Fibroblast of peridontal ligament (primary cell): ENCODE data around the gene DLG5.
A peak's percentile ranks its signal among the peaks of the same experiment; 100 is the strongest.

Source experiments
- DNase-seq: peaks from one replicate; pipeline ENCODE4 v3.0.0-alpha.2; 2010; ENCODE audit errors: extremely low read depth

The DLG5 gene, protein sequence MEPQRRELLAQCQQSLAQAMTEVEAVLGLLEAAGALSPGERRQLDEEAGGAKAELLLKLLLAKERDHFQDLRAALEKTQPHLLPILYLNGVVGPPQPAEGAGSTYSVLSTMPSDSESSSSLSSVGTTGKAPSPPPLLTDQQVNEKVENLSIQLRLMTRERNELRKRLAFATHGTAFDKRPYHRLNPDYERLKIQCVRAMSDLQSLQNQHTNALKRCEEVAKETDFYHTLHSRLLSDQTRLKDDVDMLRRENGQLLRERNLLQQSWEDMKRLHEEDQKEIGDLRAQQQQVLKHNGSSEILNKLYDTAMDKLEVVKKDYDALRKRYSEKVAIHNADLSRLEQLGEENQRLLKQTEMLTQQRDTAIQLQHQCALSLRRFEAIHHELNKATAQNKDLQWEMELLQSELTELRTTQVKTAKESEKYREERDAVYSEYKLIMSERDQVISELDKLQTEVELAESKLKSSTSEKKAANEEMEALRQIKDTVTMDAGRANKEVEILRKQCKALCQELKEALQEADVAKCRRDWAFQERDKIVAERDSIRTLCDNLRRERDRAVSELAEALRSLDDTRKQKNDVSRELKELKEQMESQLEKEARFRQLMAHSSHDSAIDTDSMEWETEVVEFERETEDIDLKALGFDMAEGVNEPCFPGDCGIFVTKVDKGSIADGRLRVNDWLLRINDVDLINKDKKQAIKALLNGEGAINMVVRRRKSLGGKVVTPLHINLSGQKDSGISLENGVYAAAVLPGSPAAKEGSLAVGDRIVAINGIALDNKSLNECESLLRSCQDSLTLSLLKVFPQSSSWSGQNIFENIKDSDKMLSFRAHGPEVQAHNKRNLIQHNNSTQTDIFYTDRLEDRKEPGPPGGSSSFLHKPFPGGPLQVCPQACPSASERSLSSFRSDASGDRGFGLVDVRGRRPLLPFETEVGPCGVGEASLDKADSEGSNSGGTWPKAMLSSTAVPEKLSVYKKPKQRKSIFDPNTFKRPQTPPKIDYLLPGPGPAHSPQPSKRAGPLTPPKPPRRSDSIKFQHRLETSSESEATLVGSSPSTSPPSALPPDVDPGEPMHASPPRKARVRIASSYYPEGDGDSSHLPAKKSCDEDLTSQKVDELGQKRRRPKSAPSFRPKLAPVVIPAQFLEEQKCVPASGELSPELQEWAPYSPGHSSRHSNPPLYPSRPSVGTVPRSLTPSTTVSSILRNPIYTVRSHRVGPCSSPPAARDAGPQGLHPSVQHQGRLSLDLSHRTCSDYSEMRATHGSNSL (N-terminal part only)

DNA sequence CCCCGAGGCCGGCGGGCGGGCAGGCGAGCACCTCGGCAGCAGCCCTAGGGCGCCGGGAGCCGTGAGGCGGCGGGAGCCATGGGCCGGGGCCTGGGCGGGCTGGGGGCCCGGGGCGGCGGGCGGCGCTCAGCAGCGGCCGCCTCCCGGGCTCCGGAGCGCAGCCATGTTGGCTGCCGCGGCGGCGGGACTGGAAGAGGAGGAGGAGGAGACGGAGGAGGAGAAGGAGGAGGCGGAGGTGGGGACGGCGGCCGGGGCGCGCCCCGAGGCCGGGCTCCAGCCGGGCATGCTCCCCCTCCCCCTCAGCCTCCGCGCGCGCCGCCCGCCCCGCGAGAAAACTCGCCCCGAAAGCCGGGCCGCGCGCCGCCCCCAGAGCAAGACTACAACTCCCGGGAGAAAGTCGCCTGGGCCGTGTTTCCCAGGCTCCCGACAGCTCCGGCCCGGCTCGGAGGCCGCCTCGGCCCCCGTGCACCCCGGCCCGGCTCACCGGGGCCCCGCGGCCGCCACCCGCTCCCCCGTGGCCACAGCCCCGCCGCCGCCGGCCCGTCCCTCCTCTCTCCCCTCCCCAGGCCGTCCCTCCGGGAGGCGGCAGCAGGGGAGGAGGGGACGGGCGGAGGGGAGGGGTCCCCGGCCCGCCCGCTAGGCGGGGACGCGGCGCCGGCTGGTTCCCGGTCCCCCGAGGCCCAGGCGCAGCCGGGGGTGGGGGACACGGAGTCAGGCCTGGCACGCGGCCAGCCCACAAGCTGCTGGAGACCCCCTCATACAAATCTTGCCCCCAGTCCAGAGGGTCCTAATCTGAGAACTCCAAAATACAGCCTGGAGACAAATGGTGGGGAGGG lies at the start of gene DLG5:
TSS of gene DLG5 (minus strand) at position 190 of the 836 bp plus-strand sequence. CDS start 235 bp downstream, outside the sequence.
- DNase-seq, result peak; percentile 54

DNA sequence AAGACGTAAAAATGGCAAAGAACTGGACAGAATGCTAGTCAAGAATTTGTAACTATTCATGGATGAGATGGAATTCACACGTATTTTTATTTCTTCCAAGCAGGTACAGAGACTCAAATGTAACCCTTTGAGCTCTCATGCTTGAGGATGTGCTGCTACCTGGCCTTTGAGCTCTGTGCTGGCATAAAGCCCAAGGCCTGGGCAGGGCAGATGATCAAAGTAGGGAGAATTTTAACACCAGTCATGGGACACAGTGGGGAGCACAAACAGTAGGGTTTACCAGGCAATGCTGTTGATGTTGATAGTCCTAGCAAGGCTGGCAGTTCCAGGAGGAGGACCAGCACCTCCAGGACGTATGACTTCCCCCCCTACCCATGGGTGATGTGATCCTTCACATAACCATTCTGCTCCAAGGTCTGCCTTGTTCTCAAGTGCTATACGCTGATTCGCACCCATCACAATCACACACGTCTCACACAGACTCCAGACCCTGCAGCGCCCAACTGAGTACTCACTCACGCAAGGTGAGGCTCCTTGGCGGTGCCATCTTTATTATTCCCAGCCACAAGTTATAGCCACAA lies 48.6 kb upstream of the DLG5 start:
- no peak for DNase-seq

DNA sequence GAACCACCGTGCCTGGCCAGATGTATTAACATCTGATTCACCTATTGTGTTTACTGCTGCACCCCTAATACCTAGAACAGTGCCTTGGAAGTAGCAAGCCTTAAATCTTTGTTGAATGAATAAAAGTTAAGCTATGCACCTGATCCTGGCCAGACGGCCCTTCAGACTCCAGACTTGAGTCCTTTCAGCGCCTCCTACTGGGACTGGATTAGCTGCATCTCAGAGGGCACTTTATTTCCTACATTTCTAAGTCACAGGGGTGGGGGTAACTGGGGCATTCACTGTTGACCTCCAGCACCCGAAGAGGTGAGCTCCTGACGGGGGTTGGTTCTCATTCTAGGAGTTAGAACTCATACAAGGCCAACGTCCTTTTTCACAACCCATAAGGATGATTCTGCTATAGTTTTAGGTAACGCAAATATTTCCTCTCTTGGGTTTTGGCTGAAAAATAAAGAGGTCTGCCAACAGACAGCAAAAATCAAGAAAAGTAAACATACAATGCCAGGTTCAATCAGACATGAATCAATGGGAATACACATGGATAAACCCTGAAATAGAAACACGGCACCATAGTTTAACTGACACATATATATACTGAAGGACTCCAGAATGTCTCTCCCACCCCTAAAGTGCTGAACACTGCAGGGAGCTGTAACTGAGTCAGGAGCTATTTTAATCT lies 48.0 kb upstream of the DLG5 start:
- DNase-seq, result peak; percentile 60

DNA sequence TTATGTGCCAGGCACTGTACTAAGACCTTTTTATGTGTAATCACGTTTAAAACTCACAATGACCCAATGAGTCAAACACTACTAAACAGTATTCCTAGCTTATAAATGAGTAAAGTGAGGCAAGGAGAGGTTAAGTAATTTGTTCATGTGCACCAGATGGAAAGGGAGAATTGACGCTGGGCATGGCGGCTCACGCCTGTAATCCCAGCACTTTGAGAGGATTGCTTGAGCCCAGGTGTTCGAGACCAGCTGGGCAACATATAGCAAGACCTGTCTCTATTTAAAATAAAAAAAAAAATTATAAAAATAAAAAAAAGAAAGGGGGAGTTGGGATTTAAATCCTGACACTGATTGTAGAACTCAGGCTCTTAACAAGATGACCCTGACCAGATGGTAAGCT lies 46.7 kb upstream of the DLG5 start:
- DNase-seq, result no peak

DNA sequence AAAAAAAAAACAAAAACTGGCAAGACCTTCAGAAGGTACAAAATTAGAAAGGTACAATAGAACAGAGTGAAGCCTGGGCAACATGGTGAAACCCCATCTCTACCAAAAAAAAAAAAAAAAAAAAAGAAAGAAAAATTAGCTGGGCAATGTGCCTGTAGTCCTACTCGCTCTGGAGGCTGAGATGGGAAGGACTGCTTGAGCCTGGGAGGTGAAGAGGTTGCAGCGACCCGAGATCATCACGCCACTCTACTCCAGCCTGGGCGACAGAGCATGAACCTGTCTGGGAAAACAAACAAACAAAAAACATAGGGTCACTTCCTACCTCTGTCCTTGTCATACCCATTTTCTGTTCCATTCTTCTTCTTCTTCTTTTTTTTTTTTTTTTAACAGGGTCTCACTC lies 45.6 kb upstream of the DLG5 start:
- peak; percentile 33 for DNase-seq

DNA sequence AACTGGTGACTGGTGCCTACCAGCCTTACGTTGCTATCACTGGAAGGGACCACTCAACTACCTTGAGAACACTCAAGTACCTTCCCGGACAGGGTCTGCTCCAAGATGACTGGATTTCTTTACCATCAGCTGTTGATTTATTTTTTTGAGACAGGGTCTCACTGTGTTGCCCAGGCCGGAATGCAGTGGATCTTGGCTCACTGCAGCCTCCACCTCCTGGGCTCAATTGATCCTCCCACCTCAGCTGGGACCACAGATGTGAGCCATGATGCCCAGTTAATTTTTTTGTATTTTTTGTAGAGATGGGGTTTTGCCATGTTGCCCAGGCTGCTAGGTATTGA lies 45.2 kb upstream of the DLG5 start:
- DNase-seq, result no peak

DNA sequence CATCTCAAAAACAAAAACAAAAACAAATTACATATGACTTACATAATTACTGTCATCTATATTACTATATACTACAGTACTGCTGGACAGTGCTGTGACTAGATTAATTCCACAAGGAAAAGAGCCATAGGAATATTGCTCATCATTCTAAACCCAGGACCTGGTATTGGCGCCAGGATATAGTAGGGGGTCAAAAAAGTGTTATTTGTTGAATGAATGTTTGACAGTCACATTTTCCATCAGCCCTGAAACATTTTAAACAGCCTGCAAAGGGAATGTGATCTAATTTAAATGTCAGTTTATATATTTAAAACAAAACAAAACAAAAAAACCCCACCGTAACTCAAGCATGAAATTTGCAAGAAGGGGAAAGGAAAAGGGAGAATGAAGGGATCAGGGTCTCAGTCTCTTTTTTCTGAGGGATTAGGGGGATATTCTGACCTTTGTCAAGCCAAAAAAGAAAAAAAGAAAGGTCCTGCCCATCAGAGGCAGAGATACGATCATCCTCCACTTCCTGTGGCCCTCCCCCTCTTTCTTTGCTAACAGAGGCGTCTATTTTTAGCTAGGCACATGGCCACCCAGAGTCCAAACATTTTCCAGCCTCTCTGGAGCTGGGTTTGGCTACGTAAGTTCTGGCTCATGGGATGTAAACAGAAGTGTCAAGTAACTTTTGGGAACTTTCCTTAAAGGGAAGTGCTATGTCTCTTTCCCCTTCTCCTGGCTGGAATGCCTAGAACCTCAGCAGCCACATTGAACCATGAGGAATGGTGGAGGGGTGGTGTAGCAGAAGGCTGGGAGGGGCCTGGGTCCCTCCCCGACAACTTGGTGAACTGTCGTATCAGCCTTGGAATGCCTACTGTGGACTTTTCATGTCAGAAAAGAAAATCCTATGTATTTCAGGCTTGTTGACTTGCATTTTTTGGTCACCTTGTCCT lies 44.6 kb upstream of the DLG5 start:
- peak; percentile 99 for DNase-seq

DNA sequence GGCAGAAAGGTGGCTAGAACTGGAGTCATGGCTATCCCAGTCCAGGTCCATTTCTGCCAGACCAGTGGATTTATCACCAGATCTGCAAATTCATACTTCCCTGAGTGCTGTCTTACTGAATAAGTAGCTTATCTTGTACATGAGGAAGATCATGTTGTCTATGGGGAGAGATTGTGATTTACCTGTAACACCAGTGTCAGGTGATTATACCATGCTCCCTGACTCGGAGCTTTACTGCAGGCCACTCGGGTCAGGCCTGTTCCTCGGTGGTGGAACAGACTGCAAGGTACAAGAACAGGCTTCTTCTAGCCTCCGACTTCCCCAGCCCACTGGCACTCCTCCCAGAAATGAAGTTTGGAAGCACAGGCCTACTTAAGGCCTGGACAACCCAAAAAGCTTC lies 42.6 kb upstream of the DLG5 start:
- DNase-seq, result no peak

DNA sequence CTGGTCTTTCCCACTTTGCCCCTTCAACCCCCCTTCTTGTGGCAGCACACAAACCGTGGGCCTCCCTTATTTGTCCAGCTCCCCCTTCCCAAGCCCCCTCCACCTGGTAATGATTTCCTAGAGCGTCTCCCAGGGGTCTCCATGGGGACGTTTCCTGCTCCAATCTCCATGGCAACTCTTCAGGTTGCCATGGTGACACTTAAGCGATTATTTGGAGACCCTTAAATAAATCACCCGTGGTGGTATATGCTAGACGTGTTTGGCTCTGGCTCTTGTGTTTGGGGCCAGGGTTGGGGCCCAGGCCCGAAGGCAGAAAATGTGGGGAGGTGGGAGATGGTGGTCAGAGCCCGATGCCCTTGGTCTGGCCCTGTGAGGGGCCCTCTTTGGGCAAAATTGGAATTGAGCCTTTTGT lies 41.1 kb upstream of the DLG5 start:
- DNase-seq, result no peak

DNA sequence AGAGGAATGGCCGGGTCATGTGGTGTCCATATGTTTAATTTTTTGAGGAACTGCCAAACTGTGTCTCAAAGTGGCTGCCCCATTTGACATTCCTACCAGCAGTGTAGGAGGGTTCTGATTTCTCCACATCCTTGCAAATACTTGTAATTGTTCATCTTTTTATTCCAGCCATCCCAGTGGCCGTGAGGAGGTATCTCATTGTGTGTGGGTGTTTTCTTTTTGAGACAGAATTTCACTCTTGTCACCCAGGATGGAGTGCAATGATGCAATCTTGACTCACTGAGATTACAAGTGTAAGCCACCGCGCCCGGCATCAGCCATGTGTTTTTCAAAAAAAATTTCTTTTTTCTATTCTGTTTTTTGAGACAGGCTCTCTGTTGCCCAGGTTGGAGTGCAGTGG lies 38.7 kb upstream of the DLG5 start:
- DNase-seq, result peak; percentile 74

DNA sequence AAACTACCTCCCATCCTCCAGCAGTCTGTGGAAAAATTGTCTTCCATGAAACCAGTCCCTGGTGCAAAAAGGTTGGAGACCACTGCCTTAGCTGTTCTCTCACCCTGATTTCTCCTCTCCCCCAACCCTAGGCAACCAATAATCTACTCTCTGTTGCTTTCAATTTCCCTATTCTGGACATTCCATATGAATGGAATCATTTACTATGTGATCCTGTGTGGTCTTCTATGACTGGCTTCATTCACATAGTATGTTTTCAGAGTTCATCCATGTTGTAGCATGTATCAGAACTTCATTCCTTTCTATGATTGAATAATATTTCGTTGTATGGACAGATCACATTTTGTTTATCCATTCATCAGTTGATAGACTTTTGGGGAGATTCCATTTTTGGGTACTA lies 38.3 kb upstream of the DLG5 start:
- DNase-seq, result no peak

DNA sequence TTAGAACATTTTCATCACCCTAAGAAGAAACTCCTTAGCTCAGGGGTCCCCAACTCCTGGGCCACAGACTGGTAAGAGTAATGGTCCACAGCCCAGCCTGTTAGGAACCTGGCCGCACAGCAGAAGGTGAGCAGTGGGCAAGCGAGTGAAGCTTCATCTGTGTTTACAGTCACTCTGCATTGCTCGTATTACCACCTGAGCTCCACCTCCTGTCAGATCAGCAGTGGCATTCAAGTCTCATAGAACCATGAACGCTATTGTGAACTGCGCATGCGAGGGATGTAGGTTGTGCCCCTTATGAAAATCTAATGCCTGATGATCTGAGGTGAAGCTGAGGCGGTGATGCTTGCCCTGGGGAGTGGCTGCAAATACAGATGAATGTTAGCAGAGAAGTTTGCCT lies 37.3 kb upstream of the DLG5 start:
- no peak for DNase-seq

DNA sequence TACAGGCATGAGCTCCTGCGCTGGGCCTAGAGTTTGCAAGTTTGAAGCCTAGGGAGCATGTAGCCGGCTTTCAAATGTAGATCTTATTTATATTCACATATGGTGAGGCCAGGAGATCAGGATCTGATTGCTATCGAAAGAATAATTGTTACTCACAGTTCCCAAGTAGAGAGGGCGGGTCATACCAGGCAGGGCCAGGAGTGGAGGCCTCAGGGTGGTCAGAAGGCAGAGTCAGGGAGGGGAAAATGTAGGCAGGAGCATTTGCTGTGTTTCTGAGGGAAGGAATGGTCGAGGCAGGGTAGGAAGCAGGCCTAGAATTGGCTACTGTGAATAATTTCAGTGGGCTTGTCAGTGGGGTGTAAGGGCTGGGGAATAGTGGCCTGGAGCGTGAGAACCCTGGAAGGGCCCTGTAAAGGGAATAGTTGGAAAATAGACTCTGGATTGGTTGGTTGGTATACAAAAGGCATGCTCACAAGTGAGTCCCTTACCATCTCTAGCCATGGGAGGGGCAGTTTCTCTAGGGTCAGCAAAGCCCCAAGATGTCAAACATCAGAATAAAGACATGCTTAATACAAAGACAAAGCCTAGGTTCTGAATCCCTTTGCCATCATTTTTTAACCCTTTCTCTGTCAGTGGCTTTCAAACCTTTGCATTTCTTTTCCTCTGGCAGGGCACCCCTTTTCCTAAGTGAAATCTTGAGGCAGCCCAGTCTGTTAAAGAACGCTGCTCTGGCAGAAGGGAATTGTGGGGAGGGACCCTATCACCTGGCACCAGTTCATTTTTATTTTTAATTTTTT lies 36.0 kb upstream of the DLG5 start:
- no peak for DNase-seq

DNA sequence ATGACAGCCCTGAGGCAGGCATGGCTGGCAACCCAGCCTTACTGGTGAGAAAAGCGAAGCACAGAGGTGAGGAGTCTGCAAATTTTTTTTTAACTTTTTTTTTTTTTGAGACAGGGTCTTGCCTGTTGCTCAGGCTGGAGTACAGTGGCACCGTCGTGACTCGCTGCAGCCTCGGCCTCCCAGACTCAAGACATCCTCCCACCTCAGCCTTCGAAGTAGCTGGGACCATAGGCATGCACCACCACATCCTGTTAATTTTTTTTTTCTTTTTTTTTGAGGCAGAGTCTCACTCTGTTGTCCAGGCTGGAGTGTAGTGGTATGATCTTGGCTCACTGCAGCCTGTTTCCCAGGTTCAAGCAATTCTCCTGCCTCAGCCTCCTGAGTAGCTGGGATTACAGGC lies 35.1 kb upstream of the DLG5 start:
- DNase-seq, result no peak

DNA sequence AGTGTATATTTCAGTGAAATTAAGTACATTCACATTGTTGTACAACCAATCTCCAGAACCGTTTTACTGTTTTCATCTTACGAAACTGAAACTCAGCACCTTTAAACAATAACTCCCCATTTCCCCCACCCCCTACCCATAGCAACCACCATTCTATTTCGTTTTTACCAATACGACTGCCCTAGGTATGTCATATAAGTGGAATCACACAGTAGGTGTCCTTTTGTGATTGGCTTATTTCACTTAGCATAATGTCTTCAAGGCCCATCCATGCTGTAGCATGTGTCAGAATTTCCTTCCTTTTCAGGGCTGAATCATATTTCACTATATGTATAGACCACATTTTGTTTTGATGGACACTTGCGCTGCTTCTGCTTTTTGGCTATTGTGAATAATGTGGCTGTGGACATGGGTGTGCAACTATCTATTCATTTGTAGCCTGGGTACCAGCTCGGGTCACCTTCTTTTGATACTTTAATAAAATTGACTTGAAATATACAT lies 34.3 kb upstream of the DLG5 start:
- DNase-seq, result no peak

DNA sequence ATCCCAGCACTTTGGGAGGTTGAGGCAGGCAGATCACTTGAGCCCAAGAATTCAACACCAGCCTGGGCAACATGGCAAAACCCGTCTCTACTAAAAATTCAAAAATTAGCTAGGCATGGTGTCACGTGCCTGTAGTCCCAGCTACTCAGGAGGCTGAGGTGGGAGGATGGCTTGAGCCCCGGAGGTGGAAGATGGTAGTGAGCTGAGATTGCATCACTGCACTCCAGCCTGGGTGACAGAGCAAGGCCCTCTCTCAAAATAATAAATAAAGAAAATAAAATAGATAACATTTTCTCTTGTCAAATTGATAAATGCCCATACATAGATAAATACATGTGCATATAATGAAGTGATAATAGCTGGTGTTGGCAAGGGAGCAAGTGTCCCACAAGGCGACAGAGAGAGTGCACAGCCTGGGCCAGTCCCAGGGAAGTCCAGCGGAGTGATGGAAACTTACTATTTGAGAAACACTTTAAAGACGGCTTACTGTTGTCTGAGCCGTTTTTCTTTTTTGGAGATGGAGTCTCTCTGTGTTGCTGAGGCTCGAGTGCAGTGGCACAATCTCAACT lies 33.4 kb upstream of the DLG5 start:
- no peak for DNase-seq

DNA sequence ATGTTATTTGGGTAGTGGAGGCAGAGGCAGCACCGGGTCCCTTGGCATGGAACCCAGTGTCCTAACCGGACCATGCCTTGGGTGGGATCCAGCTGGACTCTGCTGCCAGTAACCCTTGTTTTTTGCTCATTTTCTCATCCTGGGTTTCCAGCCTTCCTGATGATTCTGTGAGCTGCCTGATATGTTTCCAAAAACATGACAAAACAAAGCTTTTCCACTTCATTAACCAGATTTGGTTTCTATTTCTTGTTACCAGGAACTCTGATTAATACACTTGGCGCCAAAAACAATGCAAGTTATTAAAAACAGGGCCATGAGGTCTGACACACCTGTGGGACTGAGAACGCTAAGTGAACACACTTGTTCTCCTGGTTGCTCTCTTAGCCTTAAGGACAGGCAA lies 32.8 kb upstream of the DLG5 start:
- no peak for DNase-seq

DNA sequence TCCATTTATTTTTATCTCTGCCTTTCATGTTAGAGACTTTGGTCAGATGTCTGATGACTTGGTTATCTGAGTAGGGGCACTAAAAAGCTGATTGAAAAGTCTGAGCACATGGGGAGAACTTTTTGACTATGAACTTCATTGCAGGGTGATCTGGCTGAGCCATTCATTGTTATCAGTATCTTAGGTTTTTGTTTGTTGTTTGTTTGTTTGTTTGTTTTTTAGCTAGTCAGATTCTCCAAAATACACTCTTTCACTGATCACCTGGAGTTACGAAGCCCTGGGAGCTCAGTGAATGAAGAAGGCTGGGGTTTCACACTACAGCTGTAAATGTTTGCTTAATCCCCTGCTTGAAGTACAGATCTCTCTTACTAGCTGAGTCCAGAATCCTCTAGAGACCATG lies 28.6 kb upstream of the DLG5 start:
- no peak for DNase-seq
